C4-2B (cell line): Measurements from ENCODE around the gene GADD45A.
"Not testable (repeated sequence)": the region's sequence is repeated elsewhere in the genome, so short reads cannot be mapped to it uniquely, and the experiment has no call there.

Experiments
- H3K27ac ChIP-seq: fragments of 450-650 bp; 2 replicates; pipeline ENCODE4 v1.5.1; 2017
- CTCF ChIP-seq: fragments of 450-650 bp; conservative IDR thresholded peaks from 2 replicates; pipeline ENCODE4 v1.5.1; 2017; ENCODE audit warnings: mild to moderate bottlenecking
- ZFX ChIP-seq: fragments of 450-650 bp; IDR thresholded peaks from 2 replicates; pipeline ENCODE4 v1.6.1; 2017

Gene GADD45A

GRCh38 chr1:67721650-67722291, 36.8 kb downstream of the GADD45A start:
- no peak for TF ChIP-seq CTCF
- no peak for TF ChIP-seq ZFX
- H3K27ac ChIP-seq, result no peak overlapping the region

GRCh38 chr1:67722292-67722944, 37.4 kb downstream of the GADD45A start:
- H3K27ac ChIP-seq, result no peak overlapping the region
- no peak for TF ChIP-seq CTCF
- no peak for TF ChIP-seq ZFX

GRCh38 chr1:67723126-67723525, 38.1 kb downstream of the GADD45A start:
- H3K27ac ChIP-seq, result no peak overlapping the region
- no peak for TF ChIP-seq ZFX
- no peak for TF ChIP-seq CTCF

- TF ChIP-seq ZFX, result no peak
- no peak overlapping the region for H3K27ac ChIP-seq
These were observed 38.6 kb downstream of the GADD45A start for GRCh38 chr1:67723620-67724019.

- no peak overlapping the region for H3K27ac ChIP-seq
- TF ChIP-seq ZFX, result no peak
- TF ChIP-seq CTCF, result no peak
These were observed 40.0 kb downstream of the GADD45A start for GRCh38 chr1:67724928-67725560.

- H3K27ac ChIP-seq, result no peak overlapping the region
These were observed 41.2 kb downstream of the GADD45A start for GRCh38 chr1:67726224-67726623.

GRCh38 chr1:67729872-67730271, 44.9 kb downstream of the GADD45A start:
- TF ChIP-seq CTCF (no peak), ZFX (no peak)
- H3K27ac ChIP-seq, result no peak overlapping the region

More at GRCh38 chr1:67726224-67726623, 41.2 kb downstream of the GADD45A start:
- TF ChIP-seq CTCF (no peak), ZFX (no peak)

- not testable (repeated sequence) for H3K27ac ChIP-seq
These were observed 45.3 kb downstream of the GADD45A start for GRCh38 chr1:67730312-67730711.
